HCT116 (cell line): ENCODE results near the gene THAP2. TPM values are rescaled to one million over a fixed set of nuclear protein-coding genes. Genes with fewer than 3 reads are reported as not detected.

ENCODE experiments used
- ATAC-seq: fragments of 200-7000 bp; cut with Tn5 transposase; 2 replicates; pipeline ENCODE4 v1.9.1; 2020; ENCODE audit warnings: mild to moderate bottlenecking, moderate library complexity
- BruUV-seq: library from RNA; stranded (reverse); fragments of 400-500 nt; replicated peaks from 2 replicates; lab custom pipeline; 2021; lab: Mats Ljungman, UMichigan
- CTCF ChIA-PET: fragments of 300-600 bp; sonication (Branson Sonifier 250); formaldehyde crosslinking; loops from one replicate; lab custom pipeline; 2021; ENCODE audit warnings: antibody characterized with exemption; lab: Charles Lee
- POLR2A ChIA-PET: fragments of 300-600, 350-600 bp; sonication (Branson Sonifier 250); formaldehyde crosslinking; loops from one replicate; lab custom pipeline; 2021; ENCODE audit warnings: antibody characterized with exemption; lab: Charles Lee
- RAD21 ChIA-PET, 2 experiments: fragments of 300-600 bp; sonication (Branson Sonifier 250); formaldehyde crosslinking; loops; one replicate each; lab custom pipeline; 2023; ENCODE audit warnings: low total read pairs in 2 of 2; ENCODE audit not compliant: uncharacterized antibody in 2 of 2, unreplicated experiment in 2 of 2, low non-redundant PET in 1 of 2; lab: Charles Lee
- DNase-seq: peaks from one replicate; pipeline ENCODE4 v3.0.0-alpha.2; 2010; ENCODE audit warnings: low read depth, low spot score
- H2AFZ ChIP-seq: fragments of 200-600 bp; shearing (Covaris generic), sonication (generic); 2 replicates; pipeline ENCODE4 v1.6.1; 2017; ENCODE audit warnings: low read depth, mixed run types, mixed read lengths, antibody characterized with exemption, low read length; ENCODE audit not compliant: poor library complexity, severe bottlenecking
- H3K27ac ChIP-seq: 2 replicates; pipeline ENCODE4 v1.5.1; 2012; ENCODE audit warnings: low read depth, low read length
- H3K27me3 ChIP-seq: fragments of 200-600 bp; sonication (generic); 2 replicates; pipeline ENCODE4 v1.6.1; 2016; ENCODE audit warnings: mixed run types, low read length, mixed read lengths; ENCODE audit not compliant: insufficient read depth
- H3K36me3 ChIP-seq, 2 experiments: fragments of 200-500 bp in 1 of 2; fragments of 200-600 bp in 1 of 2; sonication (Bioruptor generic) in 1 of 2; sonication (generic) in 1 of 2; 2 replicates each; pipeline versions ENCODE4 v1.5.1 to v1.6.1; 2014 to 2016; ENCODE audit warnings: low read length in 2 of 2, inconsistent platforms in 1 of 2, mixed read lengths in 1 of 2, mixed run types in 1 of 2; ENCODE audit not compliant: insufficient read depth in 2 of 2, control insufficient read depth in 1 of 2
- H3K4me1 ChIP-seq, 2 experiments: fragments of 200-600 bp in 1 of 2; sonication (generic) in 1 of 2; 2 replicates each; pipeline versions ENCODE4 v1.5.1 to v1.6.1; 2012 to 2017; ENCODE audit warnings: low read length in 2 of 2, inconsistent platforms in 1 of 2, mild to moderate bottlenecking in 1 of 2, mixed read lengths in 1 of 2, mixed run types in 1 of 2, moderate library complexity in 1 of 2; ENCODE audit not compliant: insufficient read depth in 2 of 2, control insufficient read depth in 1 of 2
- H3K4me2 ChIP-seq: fragments of 200-600 bp; sonication (generic); 2 replicates; pipeline ENCODE4 v1.6.1; 2017; ENCODE audit warnings: mixed run types, low read length, mixed read lengths
- H3K4me3 ChIP-seq, 2 experiments: fragments of 200-600 bp in 1 of 2; sonication (generic) in 1 of 2; replicated peaks in 1 of 2; 2 replicates each; pipeline ENCODE4 v1.5.1; 2011 to 2016; ENCODE audit warnings: low read length in 2 of 2, control low read depth in 1 of 2, low read depth in 1 of 2, mild to moderate bottlenecking in 1 of 2, mixed read lengths in 1 of 2, mixed run types in 1 of 2
- H3K79me2 ChIP-seq: fragments of 200-600 bp; sonication (generic); 2 replicates; pipeline ENCODE4 v1.6.1; 2017; ENCODE audit warnings: mild to moderate bottlenecking, mixed run types, low read length, moderate library complexity, mixed read lengths; ENCODE audit not compliant: insufficient read depth
- H3K9ac ChIP-seq: fragments of 200-600 bp; sonication (generic); 2 replicates; pipeline ENCODE4 v1.6.1; 2016; ENCODE audit warnings: low read length, mixed read lengths
- H3K9me2 ChIP-seq: fragments of 200-600 bp; sonication (generic), shearing (Covaris generic); 2 replicates; pipeline ENCODE4 v1.6.1; 2017; ENCODE audit warnings: mixed run types, mild to moderate bottlenecking, moderate library complexity; ENCODE audit not compliant: insufficient read depth
- H3K9me3 ChIP-seq, 2 experiments: fragments of 200-500 bp in 1 of 2; fragments of 200-600 bp in 1 of 2; sonication (Bioruptor generic) in 1 of 2; sonication (generic) in 1 of 2; 2 replicates each; pipeline ENCODE4 v1.6.1; 2014 to 2017; ENCODE audit warnings: low read length in 2 of 2, mixed read lengths in 2 of 2, inconsistent platforms in 1 of 2, low read depth in 1 of 2, mild to moderate bottlenecking in 1 of 2, mixed run types in 1 of 2, moderate library complexity in 1 of 2; ENCODE audit not compliant: control insufficient read depth in 1 of 2, insufficient read depth in 1 of 2
- H4K20me1 ChIP-seq: fragments of 200-600 bp; sonication (generic), shearing (Covaris generic); 2 replicates; pipeline ENCODE4 v1.6.1; 2017; ENCODE audit warnings: mixed run types, mild to moderate bottlenecking, moderate library complexity; ENCODE audit not compliant: insufficient read depth
- CBX3 ChIP-seq: IDR thresholded peaks from 2 replicates; pipeline ENCODE4 v1.6.1; 2012; ENCODE audit warnings: low read depth
- CEBPB ChIP-seq: IDR thresholded peaks from 2 replicates; pipeline ENCODE4 v1.6.1; 2012; ENCODE audit warnings: low read depth
- EGR1 ChIP-seq: IDR thresholded peaks from 2 replicates; pipeline ENCODE4 v1.6.1; 2012; ENCODE audit warnings: low read depth
- ELF1 ChIP-seq: IDR thresholded peaks from 2 replicates; pipeline ENCODE4 v1.6.1; 2012; ENCODE audit warnings: low read depth, borderline replicate concordance
- EZH2phosphoT487 ChIP-seq: fragments of 200-600 bp; IDR thresholded peaks from 2 replicates; pipeline ENCODE4 v1.6.1; 2018; ENCODE audit warnings: antibody characterized with exemption, borderline replicate concordance
- FOSL1 ChIP-seq: IDR thresholded peaks from 2 replicates; pipeline ENCODE4 v1.6.1; 2012; ENCODE audit warnings: low read depth
- JUND ChIP-seq: IDR thresholded peaks from 2 replicates; pipeline ENCODE4 v1.6.1; 2012
- MAX ChIP-seq: IDR thresholded peaks from 2 replicates; pipeline ENCODE4 v1.6.1; 2012
- POLR2A ChIP-seq: IDR thresholded peaks from 2 replicates; pipeline ENCODE4 v1.7.0; 2011; ENCODE audit warnings: borderline replicate concordance; ENCODE audit not compliant: insufficient read depth, insufficient read length; ENCODE audit errors: extremely low read depth
- POLR2AphosphoS5 ChIP-seq: IDR thresholded peaks from 2 replicates; pipeline ENCODE4 v1.6.1; 2011; ENCODE audit warnings: mild to moderate bottlenecking, low read depth, low read length, moderate library complexity
- RAD21 ChIP-seq: IDR thresholded peaks from 2 replicates; pipeline ENCODE4 v1.6.1; 2012; ENCODE audit warnings: low read depth, mild to moderate bottlenecking
- SP1 ChIP-seq: IDR thresholded peaks from 2 replicates; pipeline ENCODE4 v1.6.1; 2012; ENCODE audit warnings: low read depth
- SRF ChIP-seq: IDR thresholded peaks from 2 replicates; pipeline ENCODE4 v1.6.1; 2012; ENCODE audit warnings: low read depth
- TCF7L2 ChIP-seq: IDR thresholded peaks from 2 replicates; pipeline ENCODE4 v1.7.0; 2011; ENCODE audit warnings: borderline replicate concordance, inconsistent platforms; ENCODE audit not compliant: insufficient read depth, insufficient read length; ENCODE audit errors: extremely low read depth
- ZFX ChIP-seq: fragments of 450-650 bp; IDR thresholded peaks from 2 replicates; pipeline ENCODE4 v1.6.1; 2017
- ZNF274 ChIP-seq: fragments of 200-500 bp; sonication (Bioruptor generic); IDR thresholded peaks from 2 replicates; pipeline ENCODE4 v1.6.1; 2014; ENCODE audit warnings: mild to moderate bottlenecking, low read depth, low read length, inconsistent platforms
- intact Hi-C: fragments of 100-400 bp; cut with micrococcal nuclease; formaldehyde crosslinking; loops from 2 replicates; pipeline ENCODE4 v1.10.0; 2022
- total RNA-seq: library from RNA; stranded (reverse); gene quantifications from one replicate; pipeline ENCODE4 v1.2.1, GENCODE V29; 2021; ENCODE audit not compliant: unreplicated experiment
- TF ChIP-seq, protein P1 (sequence below): IDR thresholded peaks from 2 replicates; pipeline ENCODE4 v1.6.1; 2011; ENCODE audit warnings: mild to moderate bottlenecking, low read length, moderate library complexity; ENCODE audit not compliant: insufficient replicate concordance; ENCODE audit errors: extremely low read depth
- TF ChIP-seq, protein P2 (sequence below), 3 experiments: fragments of 200-600 bp in 1 of 3; sonication (generic) in 1 of 3; IDR thresholded peaks in 2 of 3; conservative IDR thresholded peaks in 1 of 3; 2 replicates each; pipeline ENCODE4 v1.5.1; 2012 to 2017; ENCODE audit warnings: low read depth in 2 of 3, low read length in 2 of 3, antibody characterized with exemption in 1 of 3, borderline replicate concordance in 1 of 3, control low read depth in 1 of 3, mild to moderate bottlenecking in 1 of 3, mixed read lengths in 1 of 3, mixed run types in 1 of 3, moderate library complexity in 1 of 3; ENCODE audit not compliant: insufficient read depth in 1 of 3

THAP2 gene
- total RNA-seq, 1 experiment from 2014 or later, result 3.7 TPM

DNA sequence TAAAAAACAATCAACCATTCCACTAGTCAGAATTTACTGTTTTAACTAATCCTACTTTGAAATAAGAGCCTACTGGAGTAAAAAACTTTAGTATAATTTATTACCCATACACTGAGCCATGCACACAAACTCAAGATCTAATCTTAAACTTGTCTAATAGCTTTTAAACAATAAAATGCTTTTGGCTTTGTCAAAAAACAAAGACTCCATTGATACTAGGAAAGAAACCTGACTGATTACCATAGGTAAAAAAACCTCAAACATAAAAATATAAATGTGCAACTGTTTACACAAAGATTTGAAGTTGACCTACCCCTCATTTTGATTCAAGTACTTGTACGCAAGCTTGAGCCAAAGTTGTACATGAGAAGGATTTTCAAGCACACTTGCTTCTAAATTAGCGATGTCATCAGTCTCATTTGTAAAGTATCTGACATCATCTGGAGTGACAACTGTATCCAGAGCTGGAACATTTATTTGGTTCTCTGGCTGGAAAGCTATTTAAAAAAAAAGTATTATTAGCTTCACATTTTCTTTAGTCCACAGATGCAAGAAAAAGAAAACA lies 36.6 kb upstream of the THAP2 start (continued):
- TF ChIP-seq ELF1, result no peak
- TF ChIP-seq EZH2phosphoT487, result no peak
- no peak for TF ChIP-seq ZFX
- TF ChIP-seq JUND, result no peak
- TF ChIP-seq SRF, result no peak
- no peak for TF ChIP-seq RAD21
- TF ChIP-seq EGR1, result no peak
- no peak for TF ChIP-seq POLR2AphosphoS5
- TF ChIP-seq POLR2A, result no peak
- TF ChIP-seq FOSL1, result no peak

- Histone ChIP-seq H3K4me1 (peaks cover 0 to 4% of the 10 kb centered on the region in 2 experiments; a peak in 1 of 4 replicates), H4K20me1 (peaks cover 4% of the 10 kb centered on the region; the same call in 1 of the 2 replicates), H3K9ac (no peak overlapping the region), H3K36me3 (peaks cover 54 to 56% of the 10 kb centered on the region in 2 experiments), H3K79me2 (peaks cover 43% of the 10 kb centered on the region), H3K27me3 (no peaks in the 10 kb centered on the region), H2AFZ (no peak overlapping the region), H3K4me3 (no peak overlapping the region), H3K27ac (no peak overlapping the region), H3K4me2 (no peak overlapping the region), H3K9me3 (no peaks in the 10 kb centered on the region), H3K9me2 (no peaks in the 10 kb centered on the region)
- ChIA-PET POLR2A (interaction anchor here (0.9 to 1.0 kb wide), 2 partner anchors 10 to 110 kb away, joined by 3 to 5 read pairs; no protein-coding TSS in a partner anchor), CTCF (interaction anchor here (0.6 to 3.3 kb wide), 17 partner anchors 8 to 511 kb away, joined by 3 to 39 read pairs (median 4); partner anchors contain the start of genes RAB21, THAP2 and ZFC3H1), RAD21 (interaction anchor here in 1 of 2 experiments (1.0 kb wide), 1 partner anchor 110 kb away, joined by 6 read pairs; no protein-coding TSS in a partner anchor)
- peak; percentile 57 for DNase-seq
- no TSS peak for BruUV-seq
- ATAC-seq, result peak; percentile 69
- intact Hi-C loops, result loop anchor here (1.0 kb wide), 2 partner anchors 221 to 419 kb away; no protein-coding TSS in a partner anchor
- TF ChIP-seq, protein P1, sequence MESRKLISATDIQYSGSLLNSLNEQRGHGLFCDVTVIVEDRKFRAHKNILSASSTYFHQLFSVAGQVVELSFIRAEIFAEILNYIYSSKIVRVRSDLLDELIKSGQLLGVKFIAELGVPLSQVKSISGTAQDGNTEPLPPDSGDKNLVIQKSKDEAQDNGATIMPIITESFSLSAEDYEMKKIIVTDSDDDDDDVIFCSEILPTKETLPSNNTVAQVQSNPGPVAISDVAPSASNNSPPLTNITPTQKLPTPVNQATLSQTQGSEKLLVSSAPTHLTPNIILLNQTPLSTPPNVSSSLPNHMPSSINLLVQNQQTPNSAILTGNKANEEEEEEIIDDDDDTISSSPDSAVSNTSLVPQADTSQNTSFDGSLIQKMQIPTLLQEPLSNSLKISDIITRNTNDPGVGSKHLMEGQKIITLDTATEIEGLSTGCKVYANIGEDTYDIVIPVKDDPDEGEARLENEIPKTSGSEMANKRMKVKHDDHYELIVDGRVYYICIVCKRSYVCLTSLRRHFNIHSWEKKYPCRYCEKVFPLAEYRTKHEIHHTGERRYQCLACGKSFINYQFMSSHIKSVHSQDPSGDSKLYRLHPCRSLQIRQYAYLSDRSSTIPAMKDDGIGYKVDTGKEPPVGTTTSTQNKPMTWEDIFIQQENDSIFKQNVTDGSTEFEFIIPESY, result no peak
- no peak for TF ChIP-seq ZNF274
- TF ChIP-seq, protein P2, sequence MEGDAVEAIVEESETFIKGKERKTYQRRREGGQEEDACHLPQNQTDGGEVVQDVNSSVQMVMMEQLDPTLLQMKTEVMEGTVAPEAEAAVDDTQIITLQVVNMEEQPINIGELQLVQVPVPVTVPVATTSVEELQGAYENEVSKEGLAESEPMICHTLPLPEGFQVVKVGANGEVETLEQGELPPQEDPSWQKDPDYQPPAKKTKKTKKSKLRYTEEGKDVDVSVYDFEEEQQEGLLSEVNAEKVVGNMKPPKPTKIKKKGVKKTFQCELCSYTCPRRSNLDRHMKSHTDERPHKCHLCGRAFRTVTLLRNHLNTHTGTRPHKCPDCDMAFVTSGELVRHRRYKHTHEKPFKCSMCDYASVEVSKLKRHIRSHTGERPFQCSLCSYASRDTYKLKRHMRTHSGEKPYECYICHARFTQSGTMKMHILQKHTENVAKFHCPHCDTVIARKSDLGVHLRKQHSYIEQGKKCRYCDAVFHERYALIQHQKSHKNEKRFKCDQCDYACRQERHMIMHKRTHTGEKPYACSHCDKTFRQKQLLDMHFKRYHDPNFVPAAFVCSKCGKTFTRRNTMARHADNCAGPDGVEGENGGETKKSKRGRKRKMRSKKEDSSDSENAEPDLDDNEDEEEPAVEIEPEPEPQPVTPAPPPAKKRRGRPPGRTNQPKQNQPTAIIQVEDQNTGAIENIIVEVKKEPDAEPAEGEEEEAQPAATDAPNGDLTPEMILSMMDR (IDR thresholded peaks at IDR 0.05 in 2 of 3, conservative IDR thresholded peaks at IDR 0.05 in 1 of 3; ENCODE audit: borderline replicate concordance in 1 of 3, insufficient read depth in 1 of 3, low read depth in 2 of 3, low read length in 2 of 3), result peak; percentile 42 to 79 (median 78); a peak in 5 of 6 replicates
- TF ChIP-seq POLR2AphosphoS5, result no peak
- TF ChIP-seq CBX3, result no peak
- TF ChIP-seq POLR2A, result no peak
- TF ChIP-seq EZH2phosphoT487, result no peak
- TF ChIP-seq MAX, result no peak
- TF ChIP-seq ELF1, result no peak
- TF ChIP-seq SP1, result no peak
- no peak for TF ChIP-seq EGR1
- TF ChIP-seq TCF7L2, result no peak
- peak; percentile 62 for TF ChIP-seq RAD21
- no peak for TF ChIP-seq CEBPB
Observed at GRCh38 chr12:71636704-71637115, 27.4 kb upstream of the THAP2 start.
